B cell (primary cell): ENCODE data around the gene ATG4B.

Source experiments
- EZH2 ChIP-seq: IDR thresholded peaks from 2 replicates; pipeline ENCODE4 v1.6.1; 2012; ENCODE audit warnings: borderline replicate concordance, low read depth, mild to moderate bottlenecking, moderate library complexity, low read length; ENCODE audit not compliant: insufficient read depth, poor library complexity, severe bottlenecking
- TF ChIP-seq, protein P1 (sequence below): fragments of 200-600 bp; IDR thresholded peaks from one replicate; pipeline ENCODE4 v1.8.0; 2022; ENCODE audit warnings: antibody characterized with exemption, mild to moderate bottlenecking

GRCh38 chr2:241593271-241593670, 44.2 kb upstream of the ATG4B start:
- TF ChIP-seq, protein P1, sequence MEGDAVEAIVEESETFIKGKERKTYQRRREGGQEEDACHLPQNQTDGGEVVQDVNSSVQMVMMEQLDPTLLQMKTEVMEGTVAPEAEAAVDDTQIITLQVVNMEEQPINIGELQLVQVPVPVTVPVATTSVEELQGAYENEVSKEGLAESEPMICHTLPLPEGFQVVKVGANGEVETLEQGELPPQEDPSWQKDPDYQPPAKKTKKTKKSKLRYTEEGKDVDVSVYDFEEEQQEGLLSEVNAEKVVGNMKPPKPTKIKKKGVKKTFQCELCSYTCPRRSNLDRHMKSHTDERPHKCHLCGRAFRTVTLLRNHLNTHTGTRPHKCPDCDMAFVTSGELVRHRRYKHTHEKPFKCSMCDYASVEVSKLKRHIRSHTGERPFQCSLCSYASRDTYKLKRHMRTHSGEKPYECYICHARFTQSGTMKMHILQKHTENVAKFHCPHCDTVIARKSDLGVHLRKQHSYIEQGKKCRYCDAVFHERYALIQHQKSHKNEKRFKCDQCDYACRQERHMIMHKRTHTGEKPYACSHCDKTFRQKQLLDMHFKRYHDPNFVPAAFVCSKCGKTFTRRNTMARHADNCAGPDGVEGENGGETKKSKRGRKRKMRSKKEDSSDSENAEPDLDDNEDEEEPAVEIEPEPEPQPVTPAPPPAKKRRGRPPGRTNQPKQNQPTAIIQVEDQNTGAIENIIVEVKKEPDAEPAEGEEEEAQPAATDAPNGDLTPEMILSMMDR = no peak
- TF ChIP-seq EZH2 = no peak
